Measurements from ENCODE around the gene DCUN1D4. TPM values are rescaled to one million over a fixed set of nuclear protein-coding genes. Genes with fewer than 3 reads are reported as not detected.

DCUN1D4 gene
- polyA plus RNA-seq, 2 donors: 9.2 to 9.7 TPM

DNA sequence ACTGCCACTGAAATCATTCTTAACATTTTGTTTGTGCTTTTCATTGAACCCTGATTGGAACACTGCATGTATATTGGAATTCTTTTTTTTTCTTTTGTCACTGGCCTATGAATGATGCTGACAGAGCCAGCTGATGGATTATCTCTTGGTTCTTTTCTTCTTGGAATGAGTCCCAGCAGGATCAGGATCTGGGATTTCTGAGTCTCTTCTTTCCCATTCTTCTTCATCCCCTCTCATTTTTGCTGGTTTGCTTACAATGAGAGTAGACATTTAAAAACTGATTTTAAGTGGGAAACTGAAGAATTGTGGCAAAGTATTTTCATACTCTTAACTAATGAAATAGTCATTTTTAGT, 9.0 kb downstream of the DCUN1D4 start:
- Histone ChIP-seq H3K4me1 (ENCODE audit: control insufficient read depth in 2 of 2, insufficient read depth in 2 of 2, low read length in 1 of 2) (peaks cover 0 to 6% of the 10 kb centered on the region in 2 donors), H3K27me3 (ENCODE audit: control insufficient read depth in 1 of 2, insufficient read depth in 2 of 2, low read length in 2 of 2) (no peaks in the 10 kb centered on the region), H3K9me3 (ENCODE audit: control insufficient read depth in 2 of 2, insufficient read depth in 1 of 2, low read depth in 1 of 2, low read length in 1 of 2) (no peaks in the 10 kb centered on the region), H3K4me3 (ENCODE audit: low read depth in 1 of 2, low read length in 2 of 2) (no peak overlapping the region), H3K36me3 (ENCODE audit: control insufficient read depth in 2 of 2, insufficient read depth in 2 of 2, low read length in 1 of 2) (no peaks in the 10 kb centered on the region), H3K27ac (ENCODE audit: low read depth in 2 of 2, low read length in 1 of 2) (no peak overlapping the region)

DNA sequence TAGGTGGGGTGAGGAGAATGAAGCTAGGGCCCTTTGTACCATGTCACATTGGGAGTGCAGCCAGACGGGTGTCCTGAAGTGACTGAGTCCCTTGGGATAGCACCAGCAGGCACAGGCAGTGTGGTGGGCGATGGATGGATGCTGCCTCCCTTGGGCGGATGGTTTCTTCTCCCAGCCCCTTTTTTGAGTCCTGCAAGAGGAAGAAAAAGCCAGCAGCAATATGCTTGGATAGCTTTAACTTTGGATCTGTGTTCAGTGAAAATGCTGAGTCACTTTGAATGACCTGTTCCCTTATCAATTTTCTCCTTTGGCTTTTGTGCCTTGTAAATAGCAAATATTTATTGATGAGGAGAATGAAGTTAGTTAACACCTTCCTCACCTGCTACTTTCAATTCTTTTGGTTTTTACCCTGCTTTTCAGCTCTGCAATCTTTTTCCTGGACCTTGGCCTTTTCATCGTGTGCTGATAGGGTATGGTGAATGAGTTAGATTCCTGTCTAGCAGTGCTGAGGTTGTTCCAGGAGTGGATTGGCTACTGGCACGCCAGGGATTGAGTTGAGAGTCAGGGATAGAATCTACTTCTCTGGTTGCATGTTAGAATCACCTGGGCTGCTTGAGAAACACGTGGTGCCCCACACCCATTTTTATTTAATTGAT, 10.2 kb downstream of the DCUN1D4 start:
- Histone ChIP-seq H3K4me3 (ENCODE audit: low read depth in 1 of 2, low read length in 2 of 2) (no peak overlapping the region), H3K4me1 (ENCODE audit: control insufficient read depth in 2 of 2, insufficient read depth in 2 of 2, low read length in 1 of 2) (peaks cover 0 to 6% of the 10 kb centered on the region in 2 donors), H3K27me3 (ENCODE audit: control insufficient read depth in 1 of 2, insufficient read depth in 2 of 2, low read length in 2 of 2) (no peaks in the 10 kb centered on the region), H3K9me3 (ENCODE audit: control insufficient read depth in 2 of 2, insufficient read depth in 1 of 2, low read depth in 1 of 2, low read length in 1 of 2) (no peaks in the 10 kb centered on the region), H3K36me3 (ENCODE audit: control insufficient read depth in 2 of 2, insufficient read depth in 2 of 2, low read length in 1 of 2) (no peaks in the 10 kb centered on the region), H3K27ac (ENCODE audit: low read depth in 2 of 2, low read length in 1 of 2) (no peak overlapping the region)
- 56 to 68% methylated on average over 6 of the region's 6 CpGs for WGBS, 2 donors

DNA sequence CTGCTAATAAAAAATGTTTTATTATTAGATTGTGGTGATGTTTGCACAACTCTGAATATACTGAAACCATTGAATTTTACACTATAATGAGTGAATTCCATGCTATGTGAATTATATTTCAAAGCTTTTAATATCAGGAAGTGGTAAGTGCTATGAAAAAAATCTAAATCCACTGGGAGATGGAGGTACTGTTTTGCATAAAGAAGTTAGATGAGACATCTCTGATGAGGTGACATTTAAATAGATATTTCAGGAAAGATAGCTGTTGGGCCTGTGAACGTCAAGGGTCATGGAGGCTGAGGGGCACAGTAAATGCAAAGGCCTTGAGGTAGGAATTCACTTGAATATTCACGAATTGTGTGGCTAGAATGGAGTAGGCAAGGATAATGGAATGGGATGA, 12.3 kb downstream of the DCUN1D4 start:
- no peak overlapping the region for H3K27ac ChIP-seq (ENCODE audit: low read depth in 2 of 2, low read length in 1 of 2)
- no peaks in the 10 kb centered on the region for H3K36me3 ChIP-seq (ENCODE audit: control insufficient read depth in 2 of 2, insufficient read depth in 2 of 2, low read length in 1 of 2)
- no peaks in the 10 kb centered on the region for H3K9me3 ChIP-seq (ENCODE audit: control insufficient read depth in 2 of 2, insufficient read depth in 1 of 2, low read depth in 1 of 2, low read length in 1 of 2)
- H3K27me3 ChIP-seq (ENCODE audit: control insufficient read depth in 1 of 2, insufficient read depth in 2 of 2, low read length in 2 of 2): no peaks in the 10 kb centered on the region
- WGBS, 2 donors: 88 to 92% methylated on average over 2 of the region's 2 CpGs
- H3K4me1 ChIP-seq (ENCODE audit: control insufficient read depth in 2 of 2, insufficient read depth in 2 of 2, low read length in 1 of 2): peaks cover 0 to 6% of the 10 kb centered on the region in 2 donors
- H3K4me3 ChIP-seq (ENCODE audit: low read depth in 1 of 2, low read length in 2 of 2): no peak overlapping the region

DNA sequence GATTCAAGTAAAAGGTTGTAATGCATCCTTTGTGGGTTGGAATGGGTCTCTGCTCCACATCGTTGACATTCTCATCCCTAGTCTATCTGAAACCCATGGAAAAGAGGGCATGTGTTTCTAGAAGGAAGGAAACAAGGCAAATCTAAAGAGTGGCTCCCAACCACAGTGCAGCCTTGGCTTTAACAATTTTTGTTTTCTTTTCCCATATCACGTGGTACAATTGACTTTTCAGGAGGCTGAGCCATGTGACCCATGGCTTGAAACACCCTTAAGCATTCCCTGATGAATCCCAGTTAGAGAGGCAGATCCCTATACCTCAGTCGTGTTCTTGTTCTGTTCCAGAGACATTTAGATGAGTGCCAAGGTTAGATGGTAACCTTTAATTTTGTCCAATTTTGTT, 12.8 kb downstream of the DCUN1D4 start:
- H3K27me3 ChIP-seq (ENCODE audit: control insufficient read depth in 1 of 2, insufficient read depth in 2 of 2, low read length in 2 of 2): no peaks in the 10 kb centered on the region
- no peak overlapping the region for H3K4me3 ChIP-seq (ENCODE audit: low read depth in 1 of 2, low read length in 2 of 2)
- peaks cover 0 to 6% of the 10 kb centered on the region in 2 donors for H3K4me1 ChIP-seq (ENCODE audit: control insufficient read depth in 2 of 2, insufficient read depth in 2 of 2, low read length in 1 of 2)
- peaks cover 0 to 3% of the 10 kb centered on the region in 2 donors for H3K36me3 ChIP-seq (ENCODE audit: control insufficient read depth in 2 of 2, insufficient read depth in 2 of 2, low read length in 1 of 2)
- no peaks in the 10 kb centered on the region for H3K9me3 ChIP-seq (ENCODE audit: control insufficient read depth in 2 of 2, insufficient read depth in 1 of 2, low read depth in 1 of 2, low read length in 1 of 2)
- H3K27ac ChIP-seq (ENCODE audit: low read depth in 2 of 2, low read length in 1 of 2): no peak overlapping the region
- 69 to 74% methylated on average over 3 of the region's 3 CpGs for WGBS, 2 donors

DNA sequence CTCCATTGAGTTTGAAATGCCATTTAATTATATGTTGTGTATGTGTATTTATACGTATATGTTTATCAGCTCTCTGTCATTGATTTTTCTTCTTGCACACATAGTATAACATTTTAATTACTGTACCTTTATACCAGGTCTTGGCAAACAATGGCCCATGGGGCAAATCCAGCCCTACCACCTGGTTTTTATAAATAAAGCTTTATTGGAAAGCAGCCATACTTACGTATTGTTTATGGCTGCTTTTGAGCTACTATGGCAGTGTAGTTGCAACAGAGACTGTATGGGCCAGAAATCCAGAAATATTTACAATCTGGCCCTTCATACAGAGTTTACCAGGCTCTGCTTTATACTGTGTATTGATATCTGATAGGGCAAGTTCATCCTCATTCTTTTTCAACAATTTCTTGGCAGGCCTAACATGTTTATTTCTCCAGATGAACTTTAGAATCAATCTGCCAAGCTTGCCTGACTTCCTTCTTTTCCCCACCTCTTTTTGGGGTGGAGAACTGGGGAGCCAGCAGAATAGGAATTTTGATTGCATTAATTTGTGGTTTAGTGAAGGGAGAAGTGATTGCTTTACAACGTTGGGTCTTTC, 15.8 kb downstream of the DCUN1D4 start:
- Histone ChIP-seq H3K36me3 (ENCODE audit: control insufficient read depth in 2 of 2, insufficient read depth in 2 of 2, low read length in 1 of 2) (peaks cover 0 to 3% of the 10 kb centered on the region in 2 donors), H3K9me3 (ENCODE audit: control insufficient read depth in 2 of 2, insufficient read depth in 1 of 2, low read depth in 1 of 2, low read length in 1 of 2) (no peaks in the 10 kb centered on the region), H3K4me3 (ENCODE audit: low read depth in 1 of 2, low read length in 2 of 2) (no peak overlapping the region), H3K27ac (ENCODE audit: low read depth in 2 of 2, low read length in 1 of 2) (no peak overlapping the region), H3K4me1 (ENCODE audit: control insufficient read depth in 2 of 2, insufficient read depth in 2 of 2, low read length in 1 of 2) (no peaks in the 10 kb centered on the region), H3K27me3 (ENCODE audit: control insufficient read depth in 1 of 2, insufficient read depth in 2 of 2, low read length in 2 of 2) (no peaks in the 10 kb centered on the region)
- 38 to 45% methylated on average over 3 of the region's 3 CpGs for WGBS, 2 donors

DNA sequence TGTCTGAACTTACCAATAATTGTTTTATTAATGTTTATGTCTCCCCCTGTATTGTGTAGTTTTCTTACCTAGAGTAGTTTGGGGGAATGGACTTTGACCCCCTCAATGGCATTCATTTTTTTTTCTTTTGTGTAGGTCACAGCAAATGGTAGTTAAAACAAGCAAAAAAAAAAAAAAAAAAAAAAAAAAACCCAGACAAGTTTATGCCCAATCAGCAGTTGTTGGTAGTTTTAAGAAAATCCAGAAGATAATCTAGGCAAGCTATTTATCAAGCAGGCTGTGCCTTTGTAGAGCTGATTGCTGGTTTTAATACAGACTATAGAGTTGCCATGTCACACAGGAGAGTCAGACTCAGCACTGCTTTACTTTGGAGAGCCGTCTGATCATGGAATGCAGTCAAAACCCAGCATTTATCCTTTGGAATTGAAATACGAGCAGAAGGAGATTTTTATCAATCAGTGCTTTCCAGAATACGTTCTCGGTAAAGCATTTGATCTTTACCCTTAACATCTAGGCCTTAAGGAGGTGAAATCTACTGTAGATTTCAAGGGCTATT, 16.6 kb downstream of the DCUN1D4 start:
- Histone ChIP-seq H3K4me1 (ENCODE audit: control insufficient read depth in 2 of 2, insufficient read depth in 2 of 2, low read length in 1 of 2) (no peaks in the 10 kb centered on the region), H3K27me3 (ENCODE audit: control insufficient read depth in 1 of 2, insufficient read depth in 2 of 2, low read length in 2 of 2) (no peaks in the 10 kb centered on the region), H3K36me3 (ENCODE audit: control insufficient read depth in 2 of 2, insufficient read depth in 2 of 2, low read length in 1 of 2) (peaks cover 0 to 5% of the 10 kb centered on the region in 2 donors), H3K27ac (ENCODE audit: low read depth in 2 of 2, low read length in 1 of 2) (no peak overlapping the region), H3K4me3 (ENCODE audit: low read depth in 1 of 2, low read length in 2 of 2) (no peak overlapping the region), H3K9me3 (ENCODE audit: control insufficient read depth in 2 of 2, insufficient read depth in 1 of 2, low read depth in 1 of 2, low read length in 1 of 2) (no peaks in the 10 kb centered on the region)
- 58 to 83% methylated on average over 4 of the region's 4 CpGs for WGBS, 2 donors

DNA sequence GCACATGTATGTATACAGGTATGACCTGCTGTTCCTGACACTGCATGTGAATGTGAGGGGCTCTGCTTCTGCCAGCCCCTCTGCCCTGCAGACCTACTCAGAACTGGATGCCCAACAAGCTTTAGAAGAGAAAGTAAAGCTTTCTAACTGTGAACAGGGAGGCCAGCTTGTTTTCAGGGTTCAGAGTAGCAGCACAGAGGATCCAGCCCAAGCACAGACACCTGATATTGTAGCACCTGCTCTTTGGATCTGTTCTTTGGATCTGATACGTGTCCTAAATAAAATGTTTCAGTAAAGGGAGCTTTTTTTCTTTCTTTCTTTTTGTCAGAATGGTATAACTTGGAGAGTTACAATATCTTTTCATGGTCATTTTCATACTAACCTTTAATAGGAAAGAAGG, 19.2 kb downstream of the DCUN1D4 start:
- H3K27ac ChIP-seq (ENCODE audit: low read depth in 2 of 2, low read length in 1 of 2): no peak overlapping the region
- WGBS, 2 donors: 91 to 100% methylated on average over 1 of the region's 1 CpG
- peaks cover 0 to 3% of the 10 kb centered on the region in 2 donors for H3K4me1 ChIP-seq (ENCODE audit: control insufficient read depth in 2 of 2, insufficient read depth in 2 of 2, low read length in 1 of 2)
- no peaks in the 10 kb centered on the region for H3K9me3 ChIP-seq (ENCODE audit: control insufficient read depth in 2 of 2, insufficient read depth in 1 of 2, low read depth in 1 of 2, low read length in 1 of 2)
- H3K4me3 ChIP-seq (ENCODE audit: low read depth in 1 of 2, low read length in 2 of 2): no peak overlapping the region
- H3K27me3 ChIP-seq (ENCODE audit: control insufficient read depth in 1 of 2, insufficient read depth in 2 of 2, low read length in 2 of 2): no peaks in the 10 kb centered on the region
- H3K36me3 ChIP-seq (ENCODE audit: control insufficient read depth in 2 of 2, insufficient read depth in 2 of 2, low read length in 1 of 2): peaks cover 4 to 18% of the 10 kb centered on the region in 2 donors

DNA sequence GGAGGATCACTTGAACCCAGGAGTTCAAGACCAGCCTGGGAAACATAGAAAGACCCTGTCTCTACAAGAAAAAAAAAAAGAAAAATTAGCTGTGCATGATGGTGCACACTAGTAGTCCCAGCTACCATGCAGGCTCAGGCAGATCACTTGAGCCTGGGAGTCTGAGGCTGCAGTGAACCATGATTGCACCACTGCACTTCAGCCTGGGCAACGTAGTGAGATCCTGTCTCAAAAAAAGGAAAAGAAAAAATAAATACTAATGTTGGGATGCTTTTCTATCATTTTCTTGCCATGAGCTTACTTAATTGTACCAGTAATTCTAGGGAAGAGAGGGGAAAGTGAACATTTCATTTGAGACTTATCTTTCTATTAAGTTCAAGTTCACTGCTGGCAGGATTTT, 19.8 kb downstream of the DCUN1D4 start:
- Histone ChIP-seq H3K4me3 (ENCODE audit: low read depth in 1 of 2, low read length in 2 of 2) (no peak overlapping the region), H3K36me3 (ENCODE audit: control insufficient read depth in 2 of 2, insufficient read depth in 2 of 2, low read length in 1 of 2) (peaks cover 4 to 23% of the 10 kb centered on the region in 2 donors), H3K27ac (ENCODE audit: low read depth in 2 of 2, low read length in 1 of 2) (no peak overlapping the region), H3K27me3 (ENCODE audit: control insufficient read depth in 1 of 2, insufficient read depth in 2 of 2, low read length in 2 of 2) (no peaks in the 10 kb centered on the region), H3K9me3 (ENCODE audit: control insufficient read depth in 2 of 2, insufficient read depth in 1 of 2, low read depth in 1 of 2, low read length in 1 of 2) (no peaks in the 10 kb centered on the region), H3K4me1 (ENCODE audit: control insufficient read depth in 2 of 2, insufficient read depth in 2 of 2, low read length in 1 of 2) (peaks cover 3% of the 10 kb centered on the region in 2 donors)
- WGBS, 2 donors: 93 to 98% methylated on average over 1 of the region's 1 CpG

DNA sequence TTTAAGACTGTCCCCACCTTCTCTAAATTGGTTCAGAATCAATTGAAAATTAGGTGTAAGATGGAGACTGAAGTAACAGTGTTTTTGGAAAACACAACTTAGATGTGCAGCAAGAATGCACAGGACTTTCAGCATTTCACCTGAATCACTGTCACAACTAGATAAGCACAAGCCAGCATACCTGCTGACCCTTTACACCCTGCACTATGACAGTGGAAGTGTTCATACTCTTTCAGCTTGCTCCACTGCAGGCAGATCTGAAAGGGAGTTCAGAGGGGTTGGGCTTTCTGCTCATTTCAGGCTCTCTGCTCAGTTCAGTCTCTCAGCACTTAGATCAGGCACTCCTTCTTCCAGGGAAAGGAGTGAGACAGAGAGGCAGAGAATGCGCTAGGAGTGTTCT, 22.8 kb downstream of the DCUN1D4 start:
- Histone ChIP-seq H3K27me3 (ENCODE audit: control insufficient read depth in 1 of 2, insufficient read depth in 2 of 2, low read length in 2 of 2) (no peaks in the 10 kb centered on the region), H3K4me1 (ENCODE audit: control insufficient read depth in 2 of 2, insufficient read depth in 2 of 2, low read length in 1 of 2) (peaks cover 3 to 6% of the 10 kb centered on the region in 2 donors), H3K36me3 (ENCODE audit: control insufficient read depth in 2 of 2, insufficient read depth in 2 of 2, low read length in 1 of 2) (peaks cover 7 to 25% of the 10 kb centered on the region in 2 donors), H3K4me3 (ENCODE audit: low read depth in 1 of 2, low read length in 2 of 2) (no peak overlapping the region), H3K27ac (ENCODE audit: low read depth in 2 of 2, low read length in 1 of 2) (no peak overlapping the region), H3K9me3 (ENCODE audit: control insufficient read depth in 2 of 2, insufficient read depth in 1 of 2, low read depth in 1 of 2, low read length in 1 of 2) (no peaks in the 10 kb centered on the region)
- 94 to 100% methylated on average over 1 of the region's 1 CpG for WGBS, 2 donors

DNA sequence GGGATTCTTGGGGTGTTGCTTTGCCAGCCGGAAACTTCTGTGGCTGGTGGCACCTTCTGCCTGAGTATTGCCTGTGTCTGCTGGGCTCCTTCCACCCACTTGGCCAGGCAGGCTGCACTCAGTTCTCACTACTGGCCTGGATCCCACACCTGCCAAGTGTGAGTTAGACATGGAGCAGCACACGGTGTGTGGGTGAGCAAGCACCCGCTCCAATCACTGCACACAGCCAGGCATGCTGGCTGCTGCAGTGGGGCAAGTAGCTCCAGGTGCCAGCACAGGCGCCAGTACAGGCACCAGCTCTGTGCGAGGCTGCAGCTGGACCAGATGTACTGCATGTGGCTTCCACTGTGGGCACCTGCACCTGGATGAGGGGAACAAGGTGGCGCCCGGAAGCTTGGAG, 23.9 kb downstream of the DCUN1D4 start:
- Histone ChIP-seq H3K27ac (ENCODE audit: low read depth in 2 of 2, low read length in 1 of 2) (no peak overlapping the region), H3K4me3 (ENCODE audit: low read depth in 1 of 2, low read length in 2 of 2) (no peak overlapping the region), H3K9me3 (ENCODE audit: control insufficient read depth in 2 of 2, insufficient read depth in 1 of 2, low read depth in 1 of 2, low read length in 1 of 2) (no peaks in the 10 kb centered on the region), H3K36me3 (ENCODE audit: control insufficient read depth in 2 of 2, insufficient read depth in 2 of 2, low read length in 1 of 2) (peaks cover 7 to 27% of the 10 kb centered on the region in 2 donors), H3K27me3 (ENCODE audit: control insufficient read depth in 1 of 2, insufficient read depth in 2 of 2, low read length in 2 of 2) (no peaks in the 10 kb centered on the region), H3K4me1 (ENCODE audit: control insufficient read depth in 2 of 2, insufficient read depth in 2 of 2, low read length in 1 of 2) (peaks cover 3 to 6% of the 10 kb centered on the region in 2 donors)
- 93% methylated on average over 7 of the region's 7 CpGs for WGBS, 2 donors
